ENCODE results near the gene MYOM1.

GRCh38 chr18:3223356-3223755, 3.6 kb upstream of the MYOM1 start:
- TF ChIP-seq CTCF (IDR thresholded peaks at IDR 0.05; ENCODE audit: insufficient read depth, low read depth, low read length) (no peak), EZH2 (IDR thresholded peaks at IDR 0.05; ENCODE audit: insufficient read depth, low read length) (no peak)

All from astrocyte (in vitro differentiated cells and primary cell).